ENCODE results near the gene PSMD2. TPM values are rescaled to one million over a fixed set of nuclear protein-coding genes. Genes with fewer than 3 reads are reported as not detected.

Gene PSMD2
- polyA plus RNA-seq, 3 donors: 138 to 186 (median 167) TPM

DNA sequence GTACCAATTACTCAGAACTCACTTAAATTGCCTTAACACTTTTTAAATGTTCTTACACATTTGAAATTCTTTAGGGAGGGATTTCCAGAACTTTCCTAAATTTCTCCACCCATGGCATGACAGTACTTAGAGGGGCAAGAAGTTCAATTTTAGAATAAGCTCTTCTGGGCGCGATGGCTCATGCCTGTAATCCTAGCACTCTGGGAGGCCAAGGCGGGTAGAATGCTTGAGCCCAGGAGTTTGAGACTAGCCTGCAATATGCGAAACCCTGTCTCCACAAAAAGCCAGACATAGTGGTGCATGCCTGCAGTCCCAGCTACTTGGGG lies 49.0 kb downstream of the PSMD2 start:
- Histone ChIP-seq H3K27ac (ENCODE audit: low read depth in 1 of 2, low read length in 2 of 2) (no peak overlapping the region), H3K4me3 (replicated peaks in 1 of 3; ENCODE audit: low read depth in 2 of 3, low read length in 3 of 3) (no peak overlapping the region), H3K27me3 (ENCODE audit: control insufficient read depth in 2 of 2, insufficient read depth in 2 of 2, low read length in 2 of 2) (no peaks in the 10 kb centered on the region), H3K4me1 (ENCODE audit: control insufficient read depth in 1 of 2, insufficient read depth in 2 of 2, low read length in 2 of 2) (no peaks in the 10 kb centered on the region), H3K36me3 (replicated peaks in 1 of 2; ENCODE audit: control insufficient read depth in 1 of 2, insufficient read depth in 2 of 2, low read length in 2 of 2) (peaks cover 15 to 25% of the 10 kb centered on the region in 2 donors), H4K20me1 (ENCODE audit: insufficient read depth, low read length) (no peaks in the 10 kb centered on the region), H2AFZ (ENCODE audit: insufficient read depth, low read depth, low read length, poor library complexity, severe bottlenecking) (no peak overlapping the region), H3K9me3 (replicated peaks in 1 of 2; ENCODE audit: control insufficient read depth in 1 of 2, insufficient read depth in 1 of 2, low read length in 2 of 2) (no peaks in the 10 kb centered on the region), H3K4me2 (replicated peaks; ENCODE audit: extremely low read depth, low read length, poor library complexity, severe bottlenecking) (no peak overlapping the region), H3K79me2 (ENCODE audit: insufficient read depth, low read length) (no peaks in the 10 kb centered on the region), H3K9ac (ENCODE audit: insufficient read depth, low read length, poor library complexity, severe bottlenecking) (no peak overlapping the region)
- Mint-ChIP-seq H3K4me1 (peaks cover 6% of the 10 kb centered on the region), H3K27me3 (ENCODE audit: low read depth in 3 of 3) (peaks cover 0 to 3% (median 1%) of the 10 kb centered on the region in 3 donors), H3K27ac (no peak overlapping the region), H3K36me3 (peaks cover 25 to 37% of the 10 kb centered on the region in 2 donors), H3K9me3 (peaks cover 0 to 1% (median 0%) of the 10 kb centered on the region in 7 donors), H3K4me3 (no peak overlapping the region)
- intact Hi-C loops (cut with micrococcal nuclease): no loop called here
- no peak for DNase-seq
- WGBS (ENCODE audit: insufficient coverage): 86% methylated on average over 1 of the region's 4 CpGs
- TF ChIP-seq, protein P1, sequence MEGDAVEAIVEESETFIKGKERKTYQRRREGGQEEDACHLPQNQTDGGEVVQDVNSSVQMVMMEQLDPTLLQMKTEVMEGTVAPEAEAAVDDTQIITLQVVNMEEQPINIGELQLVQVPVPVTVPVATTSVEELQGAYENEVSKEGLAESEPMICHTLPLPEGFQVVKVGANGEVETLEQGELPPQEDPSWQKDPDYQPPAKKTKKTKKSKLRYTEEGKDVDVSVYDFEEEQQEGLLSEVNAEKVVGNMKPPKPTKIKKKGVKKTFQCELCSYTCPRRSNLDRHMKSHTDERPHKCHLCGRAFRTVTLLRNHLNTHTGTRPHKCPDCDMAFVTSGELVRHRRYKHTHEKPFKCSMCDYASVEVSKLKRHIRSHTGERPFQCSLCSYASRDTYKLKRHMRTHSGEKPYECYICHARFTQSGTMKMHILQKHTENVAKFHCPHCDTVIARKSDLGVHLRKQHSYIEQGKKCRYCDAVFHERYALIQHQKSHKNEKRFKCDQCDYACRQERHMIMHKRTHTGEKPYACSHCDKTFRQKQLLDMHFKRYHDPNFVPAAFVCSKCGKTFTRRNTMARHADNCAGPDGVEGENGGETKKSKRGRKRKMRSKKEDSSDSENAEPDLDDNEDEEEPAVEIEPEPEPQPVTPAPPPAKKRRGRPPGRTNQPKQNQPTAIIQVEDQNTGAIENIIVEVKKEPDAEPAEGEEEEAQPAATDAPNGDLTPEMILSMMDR (IDR thresholded peaks at IDR 0.05): no peak

DNA sequence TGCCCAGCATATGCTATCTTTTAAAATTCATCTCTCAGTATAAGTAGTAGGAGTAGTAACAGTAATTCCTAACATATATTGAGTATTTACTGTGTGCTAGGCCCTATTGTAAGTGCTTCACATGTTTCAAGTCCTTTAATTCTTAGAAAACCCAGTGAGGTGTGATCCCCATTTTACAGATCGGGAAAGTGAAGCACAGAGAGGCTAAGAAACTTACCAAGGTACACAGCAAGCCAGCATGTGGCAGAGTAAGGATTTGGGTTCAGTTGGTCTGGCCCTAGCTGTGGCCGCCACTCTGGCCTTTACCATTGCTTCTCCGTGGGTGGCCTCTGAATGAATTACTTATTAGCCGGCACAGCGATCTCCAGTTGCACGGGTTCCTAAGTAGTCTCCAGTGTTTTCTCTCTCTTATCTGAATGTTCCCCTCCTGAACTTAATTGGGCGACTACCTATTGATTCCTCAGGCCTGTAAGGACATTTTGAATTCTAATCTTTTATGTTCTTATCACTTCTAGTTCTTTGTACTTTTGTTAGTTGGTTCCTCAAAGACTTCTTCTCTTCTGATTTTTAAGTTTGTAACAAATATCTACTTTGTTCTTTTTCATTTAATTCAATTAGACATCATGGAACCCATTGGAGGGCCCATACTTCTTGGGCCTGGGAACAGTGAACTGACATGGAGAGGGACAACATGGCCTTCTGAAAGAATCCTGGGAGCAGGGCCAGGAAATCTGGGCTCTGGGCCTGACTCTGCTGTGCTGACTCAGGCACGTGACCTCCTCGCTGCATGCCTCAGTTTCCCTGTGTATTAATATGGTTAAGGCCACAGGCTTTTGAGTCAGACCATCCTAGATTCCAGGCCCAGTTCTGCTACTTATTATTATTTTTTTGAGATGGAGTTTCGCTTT lies 50.8 kb downstream of the PSMD2 start:
- H3K27ac Mint-ChIP-seq: no peak overlapping the region
- Histone ChIP-seq H3K79me2 (ENCODE audit: insufficient read depth, low read length) (no peaks in the 10 kb centered on the region), H4K20me1 (ENCODE audit: insufficient read depth, low read length) (no peaks in the 10 kb centered on the region), H3K9ac (ENCODE audit: insufficient read depth, low read length, poor library complexity, severe bottlenecking) (no peak overlapping the region), H3K27ac (ENCODE audit: low read depth in 1 of 2, low read length in 2 of 2) (no peak overlapping the region), H3K9me3 (replicated peaks in 1 of 2; ENCODE audit: control insufficient read depth in 1 of 2, insufficient read depth in 1 of 2, low read length in 2 of 2) (no peaks in the 10 kb centered on the region), H2AFZ (ENCODE audit: insufficient read depth, low read depth, low read length, poor library complexity, severe bottlenecking) (no peak overlapping the region), H3K27me3 (ENCODE audit: control insufficient read depth in 2 of 2, insufficient read depth in 2 of 2, low read length in 2 of 2) (no peaks in the 10 kb centered on the region), H3K36me3 (replicated peaks in 1 of 2; ENCODE audit: control insufficient read depth in 1 of 2, insufficient read depth in 2 of 2, low read length in 2 of 2) (peaks cover 2 to 9% of the 10 kb centered on the region in 2 donors), H3K4me2 (replicated peaks; ENCODE audit: extremely low read depth, low read length, poor library complexity, severe bottlenecking) (no peak overlapping the region), H3K4me3 (replicated peaks in 1 of 3; ENCODE audit: low read depth in 2 of 3, low read length in 3 of 3) (no peak overlapping the region), H3K4me1 (ENCODE audit: control insufficient read depth in 1 of 2, insufficient read depth in 2 of 2, low read length in 2 of 2) (no peaks in the 10 kb centered on the region)
- no peaks in the 10 kb centered on the region for H3K9me3 Mint-ChIP-seq
- WGBS (ENCODE audit: insufficient coverage): 100% methylated on average over 5 of the region's 10 CpGs
- DNase-seq: no peak
- TF ChIP-seq, protein P1 (IDR thresholded peaks at IDR 0.05): no peak
- peaks cover 6% of the 10 kb centered on the region for H3K4me1 Mint-ChIP-seq
- H3K4me3 Mint-ChIP-seq: no peak overlapping the region
- intact Hi-C loops (cut with micrococcal nuclease): no loop called here
- H3K27me3 Mint-ChIP-seq (ENCODE audit: low read depth in 3 of 3): peaks cover 0 to 3% (median 1%) of the 10 kb centered on the region in 3 donors
- H3K36me3 Mint-ChIP-seq: peaks cover 12 to 19% of the 10 kb centered on the region in 2 donors
